CD4-positive, alpha-beta T cell treated with Interleukin-17A for 1 hour (primary cell): ENCODE results near the gene HTR3A.
A peak's percentile ranks its signal among the peaks of the same experiment; 100 is the strongest.

Source experiments
- DNase-seq: peaks from one replicate; pipeline ENCODE4 v3.0.0-alpha.2; 2020

Gene HTR3A

DNA sequence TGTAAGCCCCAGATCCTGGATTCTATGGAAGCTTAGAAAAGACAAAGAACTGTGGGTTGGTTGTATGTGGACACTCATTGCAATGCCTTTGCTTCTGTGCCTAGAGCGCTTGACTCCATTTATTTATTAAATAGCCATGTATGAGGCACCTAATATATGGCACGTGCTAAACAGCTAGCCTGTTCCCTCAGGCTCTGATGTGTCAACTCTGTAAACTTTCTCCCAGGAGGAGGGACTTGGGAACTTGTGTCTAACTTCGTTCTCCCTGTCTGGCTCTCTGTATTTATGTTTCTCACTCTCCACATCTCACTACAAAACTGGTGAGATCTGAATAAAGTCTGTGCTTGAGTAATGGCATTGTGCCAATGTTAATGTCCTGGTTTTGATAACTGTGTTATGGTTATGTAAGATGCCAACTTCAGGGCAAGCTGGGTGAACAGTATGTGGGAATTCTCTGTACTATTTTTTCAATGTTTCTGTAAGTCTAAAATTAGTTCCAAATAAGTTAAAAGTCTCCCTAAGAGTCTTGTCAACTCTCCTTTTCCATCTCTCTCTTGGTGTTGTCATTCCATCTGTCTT lies 50.5 kb downstream of the HTR3A start:
- DNase-seq, result no peak

DNA sequence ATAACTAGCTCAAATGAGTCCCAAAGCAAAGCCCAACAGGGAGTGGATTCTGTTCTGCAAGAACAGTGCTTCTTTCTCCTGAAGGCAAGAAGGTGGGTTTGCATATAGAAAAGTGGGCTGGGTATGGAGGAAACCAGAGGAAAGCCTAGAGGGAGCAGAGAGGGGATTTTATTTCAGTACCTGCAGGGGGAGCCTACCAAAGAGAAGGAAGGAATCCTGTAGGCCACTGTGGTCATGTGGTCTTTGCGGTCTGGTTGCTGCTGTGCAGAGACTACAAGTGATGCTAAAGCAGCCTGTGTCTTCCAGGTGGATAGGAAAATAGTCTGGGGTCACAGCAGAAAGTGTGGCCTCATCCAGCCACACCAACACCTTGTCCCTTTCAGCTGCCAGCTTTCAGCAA lies 51.4 kb downstream of the HTR3A start:
- DNase-seq, result peak; percentile 38

DNA sequence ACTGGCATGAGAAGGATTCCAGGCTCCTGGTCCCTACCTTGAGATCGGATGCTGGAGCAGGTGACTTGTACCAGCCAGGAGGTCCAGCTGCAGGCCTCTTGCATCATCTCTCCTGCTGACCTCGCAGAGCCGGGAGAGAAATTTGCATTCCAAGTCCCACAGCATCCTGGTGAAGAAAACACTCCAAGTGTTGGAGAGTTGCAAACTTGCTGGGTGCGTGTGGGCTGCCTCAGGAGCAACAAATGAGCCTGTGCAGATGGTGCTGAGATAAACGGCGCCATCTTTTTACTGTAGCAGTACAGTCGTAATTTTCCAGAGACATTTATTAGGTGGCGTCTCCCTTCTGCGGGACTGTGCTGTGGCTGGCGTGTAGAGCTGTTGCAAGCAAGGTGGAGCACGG lies 52.5 kb downstream of the HTR3A start:
- DNase-seq, result no peak

DNA sequence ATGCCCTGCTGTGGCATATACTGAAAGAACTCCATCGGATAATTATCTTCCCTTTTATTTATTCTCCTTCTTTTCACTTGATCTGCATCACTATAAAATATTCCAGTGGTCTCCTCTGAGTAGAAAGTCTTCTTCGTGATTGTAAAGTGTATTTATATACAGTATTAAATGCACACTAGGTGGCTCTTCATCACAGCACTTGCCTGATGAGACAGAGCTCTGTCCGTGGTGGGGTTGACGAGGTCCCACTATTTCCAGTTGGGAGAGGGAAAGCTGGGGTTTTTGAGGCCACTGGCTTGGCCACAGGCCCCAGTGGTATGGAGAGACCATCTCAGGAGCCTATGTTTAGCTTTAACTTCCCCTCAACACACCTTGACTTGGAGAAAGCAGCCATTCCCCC lies 53.0 kb downstream of the HTR3A start:
- DNase-seq, result no peak

DNA sequence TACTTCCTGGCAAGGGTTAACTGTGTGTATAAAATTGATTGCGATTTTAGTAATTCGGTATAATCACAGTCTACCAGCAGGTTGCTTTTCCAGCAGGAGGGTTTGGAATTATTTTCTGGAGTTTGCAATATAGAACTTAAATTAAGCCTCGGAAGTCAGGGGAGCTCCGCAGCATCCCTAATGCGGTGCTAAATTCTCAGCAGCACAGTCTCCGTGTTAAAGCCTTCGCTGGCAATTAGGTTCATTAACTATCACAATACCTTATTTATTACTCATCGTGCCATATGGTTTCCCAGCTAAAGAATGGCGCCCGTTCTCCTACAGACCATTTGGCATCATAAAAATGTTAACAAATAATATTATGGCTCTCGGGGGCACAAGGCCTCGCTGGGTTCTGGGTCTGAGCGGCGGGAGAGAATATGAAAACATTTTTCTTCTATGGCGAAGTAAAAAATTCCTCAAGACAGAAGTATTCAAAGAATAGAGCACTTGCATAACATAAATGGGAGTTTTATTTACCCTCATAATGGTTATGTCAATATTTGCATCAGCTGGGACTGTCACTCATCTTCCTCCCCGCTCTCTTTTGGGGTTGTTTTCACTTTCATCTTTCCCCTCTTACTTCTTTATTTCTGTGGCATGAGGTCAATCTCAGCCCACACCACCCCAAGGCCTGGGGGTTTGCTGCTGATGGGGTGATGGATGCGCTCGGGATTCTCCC lies 56.5 kb downstream of the HTR3A start:
- DNase-seq, result no peak

DNA sequence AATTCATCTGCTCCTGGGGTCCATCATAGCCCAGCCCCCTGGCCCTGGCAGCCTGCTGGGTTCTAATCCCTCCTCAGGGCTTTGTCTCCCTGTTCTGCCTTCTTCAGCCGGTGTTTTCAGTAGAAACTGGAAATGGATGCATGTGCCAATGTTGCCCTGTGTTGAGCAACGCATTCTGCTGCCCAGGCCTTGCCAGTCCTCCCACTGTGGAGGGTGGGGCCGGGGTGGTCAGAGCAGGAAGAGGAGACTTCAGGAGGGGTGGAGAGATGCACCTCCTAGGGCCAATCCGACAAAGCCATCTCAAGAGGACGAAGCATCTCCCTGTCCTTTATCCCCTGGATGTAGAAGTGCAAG lies 57.0 kb downstream of the HTR3A start:
- no peak for DNase-seq

DNA sequence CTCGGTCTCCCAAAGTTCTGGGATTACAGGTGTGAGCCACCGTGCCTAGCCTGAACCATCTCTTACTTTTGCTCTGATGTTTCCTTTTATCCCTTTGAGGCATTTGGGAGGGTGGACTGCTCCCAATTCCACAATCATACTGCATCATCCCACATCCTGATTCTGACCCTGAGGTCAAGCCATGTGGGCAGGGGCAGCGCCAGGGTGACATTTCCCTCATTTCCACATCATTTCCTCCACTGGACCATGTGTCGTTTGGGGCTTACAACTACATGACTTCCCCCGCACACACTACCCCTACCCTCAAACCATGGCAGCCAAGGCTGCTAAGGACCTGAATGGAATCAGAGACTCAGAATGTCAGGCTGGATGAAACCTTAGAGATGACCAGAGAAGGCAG lies 58.2 kb downstream of the HTR3A start:
- no peak for DNase-seq

DNA sequence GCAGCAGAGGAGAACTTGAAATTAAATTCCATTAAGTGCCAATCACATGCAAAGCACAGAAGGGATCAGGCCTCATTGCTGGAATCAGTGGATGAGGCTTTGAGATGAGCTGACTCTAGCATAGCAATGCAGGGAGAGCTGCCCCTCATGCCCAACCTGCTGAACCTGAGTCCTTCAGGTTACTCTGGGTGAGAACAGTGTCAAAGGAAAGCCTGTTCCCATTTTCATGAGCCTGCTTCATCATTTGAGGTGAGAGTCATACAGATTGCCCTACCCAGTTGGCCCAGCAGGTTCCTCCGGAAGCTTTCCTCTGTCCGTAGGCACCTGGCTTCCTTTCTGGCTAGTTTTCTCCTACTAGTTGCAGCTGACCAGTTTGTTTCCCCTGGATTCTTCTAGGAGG lies 58.7 kb downstream of the HTR3A start:
- no peak for DNase-seq

DNA sequence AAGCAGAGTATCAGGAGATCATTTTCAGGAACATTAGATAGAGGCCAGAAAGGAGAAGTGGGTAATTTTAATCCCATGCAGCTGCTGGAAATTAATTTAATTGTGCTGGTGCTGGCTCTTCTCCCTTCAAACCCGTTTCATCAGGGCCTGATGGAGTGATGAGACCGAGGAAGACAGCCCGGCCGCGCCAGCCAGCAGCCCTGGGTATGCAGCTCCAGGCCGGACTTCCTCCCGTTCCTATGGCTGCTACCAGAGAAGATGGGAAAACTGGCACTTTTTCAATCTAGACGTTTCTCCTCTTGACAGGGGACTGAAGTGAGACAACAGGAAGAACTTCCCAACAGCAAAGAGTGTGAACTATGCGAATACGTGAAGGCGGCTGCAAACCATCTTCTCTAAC lies 60.0 kb downstream of the HTR3A start:
- DNase-seq, result no peak

DNA sequence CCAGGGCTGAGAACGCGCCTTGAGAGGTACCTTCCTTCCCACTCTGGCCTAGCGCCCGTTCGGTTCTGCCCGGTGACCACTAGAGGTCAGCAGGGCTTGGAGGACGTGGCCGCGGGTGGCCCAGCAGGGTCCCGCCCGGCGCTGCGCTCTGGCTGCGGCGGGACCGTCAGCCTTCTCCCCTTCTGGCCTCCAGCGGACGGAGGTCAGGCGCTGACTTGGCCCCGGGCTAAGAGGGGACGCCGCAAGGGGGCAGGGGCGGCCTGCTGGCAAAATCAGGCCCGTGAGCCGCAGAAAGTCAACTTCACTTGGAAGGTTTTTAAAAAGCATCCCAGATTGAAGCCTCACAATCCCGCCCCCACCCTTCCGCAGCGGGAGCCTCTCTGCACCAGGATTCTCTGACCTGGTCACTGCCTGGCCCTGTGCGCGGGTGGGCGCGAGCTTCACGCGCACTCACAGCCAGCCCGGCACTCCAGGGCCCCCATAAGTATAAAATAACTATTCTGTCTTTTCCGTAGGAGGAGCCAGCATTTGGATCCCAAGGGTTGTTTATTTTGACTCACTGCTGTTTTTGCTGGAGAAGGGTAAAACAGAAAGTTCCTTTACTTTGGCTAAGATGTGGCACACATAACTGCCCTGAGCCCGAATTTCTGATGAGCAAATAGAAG lies 61.4 kb downstream of the HTR3A start:
- peak; percentile 60 for DNase-seq

DNA sequence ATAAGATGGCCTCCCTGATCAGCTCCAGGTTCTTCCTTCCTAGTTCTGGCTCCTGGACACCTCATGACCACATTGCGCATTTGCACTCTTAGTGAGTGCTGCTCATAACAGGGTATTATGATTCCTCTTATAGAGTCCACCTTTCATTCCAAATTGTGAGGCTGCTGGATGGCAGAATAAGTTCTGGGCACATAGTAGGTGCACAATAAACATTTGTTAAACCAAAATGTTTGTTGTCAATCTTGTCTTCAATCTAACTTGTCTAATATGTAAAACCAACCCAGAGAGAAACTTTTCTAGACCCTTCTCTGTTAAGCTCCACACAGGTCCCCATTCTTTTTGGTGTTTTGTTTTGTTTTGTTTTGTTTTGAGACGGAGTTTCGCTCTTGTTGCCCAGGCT lies 62.0 kb downstream of the HTR3A start:
- no peak for DNase-seq

DNA sequence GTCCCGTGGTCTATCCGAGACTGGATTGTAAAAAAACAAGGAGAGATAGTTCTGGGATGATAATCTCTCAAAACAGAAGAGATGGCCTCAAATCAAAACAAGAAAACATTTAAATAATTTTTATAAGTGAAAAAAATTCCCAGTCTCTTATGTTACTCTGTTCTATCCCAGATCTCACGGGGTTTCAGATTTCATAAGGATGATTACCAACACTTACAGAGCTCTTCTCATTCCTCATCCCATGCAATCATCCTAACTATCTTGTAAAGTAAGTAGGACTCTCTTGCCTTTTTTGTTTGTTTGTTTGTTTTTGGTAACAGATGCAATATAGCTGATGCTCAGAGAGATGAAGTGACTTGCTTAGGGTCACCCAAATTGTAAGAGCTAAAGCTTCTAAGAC lies 64.6 kb downstream of the HTR3A start:
- DNase-seq, result no peak
